Cardiac fibroblast (primary cell): ENCODE results near the gene DLG5.

Experiments
- DNase-seq, 2 donors: peaks; one replicate each; pipeline versions ENCODE4 v3.0.0 to v3.0.0-alpha.2; 2010; ENCODE audit warnings: low read depth in 2 of 2
- H3K4me3 ChIP-seq, 2 donors: replicated peaks in 1 of 2; 1 replicate in 1 of 2; 2 replicates in 1 of 2; pipeline ENCODE4 v1.5.1; 2011; ENCODE audit warnings: low read depth in 2 of 2, low read length in 2 of 2, mild to moderate bottlenecking in 2 of 2, moderate library complexity in 1 of 2
- TF ChIP-seq, protein P1 (sequence below): IDR thresholded peaks from one replicate; pipeline ENCODE4 v1.5.1; 2011; ENCODE audit warnings: low read depth, mild to moderate bottlenecking, low read length, inconsistent platforms

Gene DLG5

GRCh38 chr10:77896058-77896457 lies 30.5 kb downstream of the DLG5 start:
- no peak for DNase-seq
- H3K4me3 ChIP-seq: no peak overlapping the region
- TF ChIP-seq, protein P1, sequence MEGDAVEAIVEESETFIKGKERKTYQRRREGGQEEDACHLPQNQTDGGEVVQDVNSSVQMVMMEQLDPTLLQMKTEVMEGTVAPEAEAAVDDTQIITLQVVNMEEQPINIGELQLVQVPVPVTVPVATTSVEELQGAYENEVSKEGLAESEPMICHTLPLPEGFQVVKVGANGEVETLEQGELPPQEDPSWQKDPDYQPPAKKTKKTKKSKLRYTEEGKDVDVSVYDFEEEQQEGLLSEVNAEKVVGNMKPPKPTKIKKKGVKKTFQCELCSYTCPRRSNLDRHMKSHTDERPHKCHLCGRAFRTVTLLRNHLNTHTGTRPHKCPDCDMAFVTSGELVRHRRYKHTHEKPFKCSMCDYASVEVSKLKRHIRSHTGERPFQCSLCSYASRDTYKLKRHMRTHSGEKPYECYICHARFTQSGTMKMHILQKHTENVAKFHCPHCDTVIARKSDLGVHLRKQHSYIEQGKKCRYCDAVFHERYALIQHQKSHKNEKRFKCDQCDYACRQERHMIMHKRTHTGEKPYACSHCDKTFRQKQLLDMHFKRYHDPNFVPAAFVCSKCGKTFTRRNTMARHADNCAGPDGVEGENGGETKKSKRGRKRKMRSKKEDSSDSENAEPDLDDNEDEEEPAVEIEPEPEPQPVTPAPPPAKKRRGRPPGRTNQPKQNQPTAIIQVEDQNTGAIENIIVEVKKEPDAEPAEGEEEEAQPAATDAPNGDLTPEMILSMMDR: no peak

GRCh38 chr10:77894058-77894457 lies 32.5 kb downstream of the DLG5 start:
- TF ChIP-seq, protein P1: no peak
- no peak overlapping the region for H3K4me3 ChIP-seq
- DNase-seq: no peak

- no peak for DNase-seq
- TF ChIP-seq, protein P1: no peak
- no peak overlapping the region for H3K4me3 ChIP-seq
These were observed 33.2 kb downstream of the DLG5 start for GRCh38 chr10:77893386-77893785.

DNA sequence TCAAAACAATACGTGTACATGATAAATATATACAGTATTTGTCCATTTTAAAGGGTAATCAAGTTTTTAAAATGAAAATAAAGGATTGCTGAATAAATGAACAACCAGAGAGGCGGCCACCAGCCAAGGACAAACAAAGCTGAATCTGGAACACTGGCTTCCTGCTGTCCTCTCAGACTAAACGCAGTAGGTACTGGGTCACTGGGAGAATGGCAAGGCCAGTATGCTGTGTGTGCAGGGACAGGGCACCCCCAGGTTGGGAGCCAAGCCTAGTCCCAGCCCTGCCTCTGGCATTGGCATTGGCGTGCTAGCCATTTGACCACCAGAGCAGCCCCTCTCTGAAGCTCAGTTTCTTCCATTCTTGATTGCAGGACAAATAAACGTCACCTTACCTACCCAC lies 33.8 kb downstream of the DLG5 start:
- DNase-seq: no peak
- no peak overlapping the region for H3K4me3 ChIP-seq
- TF ChIP-seq, protein P1: no peak

DNA sequence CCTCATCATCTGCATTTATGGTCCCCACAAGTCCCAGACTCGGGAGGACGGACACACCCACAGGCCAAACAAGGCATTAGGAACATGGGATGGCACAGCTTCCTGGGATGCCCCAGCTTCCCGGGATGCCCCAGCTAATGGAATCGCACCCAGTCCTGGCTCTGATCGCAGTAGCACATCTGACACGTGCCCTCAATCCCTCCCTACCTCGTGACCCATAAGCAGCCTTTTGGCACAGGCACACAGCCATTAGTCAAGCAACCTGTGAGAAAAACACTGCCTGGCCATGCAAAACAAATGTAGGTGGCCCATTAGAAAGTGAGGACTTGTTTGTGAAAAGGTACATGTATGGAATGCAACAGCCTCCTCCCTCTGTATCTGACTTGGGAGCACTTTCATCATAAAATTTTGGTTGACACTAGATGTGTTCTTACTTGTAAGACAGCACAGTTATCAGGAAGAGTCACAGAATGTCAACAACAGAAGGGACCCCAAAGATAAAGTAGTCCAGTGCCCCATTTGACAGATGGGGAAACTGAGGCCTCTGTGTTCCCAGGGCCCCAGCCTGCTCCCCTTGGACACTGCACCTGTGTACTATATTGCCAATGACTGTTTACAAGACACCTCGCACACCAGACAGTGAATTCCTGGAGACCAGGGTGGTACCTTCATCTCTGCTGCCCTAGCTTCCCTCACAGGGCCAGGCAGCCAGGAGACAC lies 34.4 kb downstream of the DLG5 start:
- TF ChIP-seq, protein P1: no peak
- H3K4me3 ChIP-seq: no peak overlapping the region
- no peak for DNase-seq

GRCh38 chr10:77890097-77890496 lies 36.5 kb downstream of the DLG5 start:
- H3K4me3 ChIP-seq: no peak overlapping the region
- TF ChIP-seq, protein P1: no peak
- DNase-seq: no peak
